PFSK-1 (cell line): ENCODE measurements around the gene DUXB.

Experiments
- POLR2AphosphoS5 ChIP-seq: IDR thresholded peaks from 2 replicates; pipeline ENCODE4 v1.6.1; 2012; ENCODE audit warnings: low read depth, mild to moderate bottlenecking, control low read depth, low read length, moderate library complexity
- SIN3A ChIP-seq: IDR thresholded peaks from 2 replicates; pipeline ENCODE4 v1.6.1; 2012; ENCODE audit warnings: mild to moderate bottlenecking, low read length, moderate library complexity, borderline replicate concordance; ENCODE audit not compliant: insufficient read depth
- TAF1 ChIP-seq: IDR thresholded peaks from 2 replicates; pipeline ENCODE4 v1.6.1; 2012; ENCODE audit warnings: low read length, control low read depth, borderline replicate concordance; ENCODE audit not compliant: insufficient read depth
- TF ChIP-seq, protein P1 (sequence below), 2 experiments: IDR thresholded peaks; 2 replicates each; pipeline versions ENCODE4 v1.6.1 to v1.8.0; 2011 to 2012; ENCODE audit warnings: low read depth in 2 of 2, low read length in 2 of 2, control low read depth in 1 of 2, inconsistent platforms in 1 of 2, mild to moderate bottlenecking in 1 of 2, moderate library complexity in 1 of 2; ENCODE audit not compliant: insufficient read depth in 1 of 2

DNA sequence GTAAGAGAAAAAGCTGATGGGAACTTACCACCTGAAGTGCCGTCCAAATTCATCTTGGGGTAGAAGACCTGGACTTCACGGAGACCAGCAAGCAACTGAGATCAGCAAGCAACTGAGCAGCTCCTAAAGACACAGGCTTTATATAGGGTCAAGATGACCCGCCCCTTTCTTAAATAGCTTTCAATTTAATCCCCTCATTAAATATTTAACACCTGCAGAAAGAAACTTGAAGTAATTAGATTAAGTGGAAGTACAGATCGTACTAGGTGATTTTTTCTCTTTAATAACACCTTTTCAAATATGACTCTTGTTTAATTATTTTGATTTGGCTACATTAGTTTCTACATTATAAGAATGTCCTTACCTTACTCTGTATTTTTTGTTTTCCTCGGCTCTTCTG is 25.1 kb upstream of the DUXB start, which contains the start of gene CPHXL:
- TF ChIP-seq POLR2AphosphoS5 (no peak), TAF1 (no peak), SIN3A (no peak)
- TF ChIP-seq, protein P1, sequence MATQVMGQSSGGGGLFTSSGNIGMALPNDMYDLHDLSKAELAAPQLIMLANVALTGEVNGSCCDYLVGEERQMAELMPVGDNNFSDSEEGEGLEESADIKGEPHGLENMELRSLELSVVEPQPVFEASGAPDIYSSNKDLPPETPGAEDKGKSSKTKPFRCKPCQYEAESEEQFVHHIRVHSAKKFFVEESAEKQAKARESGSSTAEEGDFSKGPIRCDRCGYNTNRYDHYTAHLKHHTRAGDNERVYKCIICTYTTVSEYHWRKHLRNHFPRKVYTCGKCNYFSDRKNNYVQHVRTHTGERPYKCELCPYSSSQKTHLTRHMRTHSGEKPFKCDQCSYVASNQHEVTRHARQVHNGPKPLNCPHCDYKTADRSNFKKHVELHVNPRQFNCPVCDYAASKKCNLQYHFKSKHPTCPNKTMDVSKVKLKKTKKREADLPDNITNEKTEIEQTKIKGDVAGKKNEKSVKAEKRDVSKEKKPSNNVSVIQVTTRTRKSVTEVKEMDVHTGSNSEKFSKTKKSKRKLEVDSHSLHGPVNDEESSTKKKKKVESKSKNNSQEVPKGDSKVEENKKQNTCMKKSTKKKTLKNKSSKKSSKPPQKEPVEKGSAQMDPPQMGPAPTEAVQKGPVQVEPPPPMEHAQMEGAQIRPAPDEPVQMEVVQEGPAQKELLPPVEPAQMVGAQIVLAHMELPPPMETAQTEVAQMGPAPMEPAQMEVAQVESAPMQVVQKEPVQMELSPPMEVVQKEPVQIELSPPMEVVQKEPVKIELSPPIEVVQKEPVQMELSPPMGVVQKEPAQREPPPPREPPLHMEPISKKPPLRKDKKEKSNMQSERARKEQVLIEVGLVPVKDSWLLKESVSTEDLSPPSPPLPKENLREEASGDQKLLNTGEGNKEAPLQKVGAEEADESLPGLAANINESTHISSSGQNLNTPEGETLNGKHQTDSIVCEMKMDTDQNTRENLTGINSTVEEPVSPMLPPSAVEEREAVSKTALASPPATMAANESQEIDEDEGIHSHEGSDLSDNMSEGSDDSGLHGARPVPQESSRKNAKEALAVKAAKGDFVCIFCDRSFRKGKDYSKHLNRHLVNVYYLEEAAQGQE (IDR thresholded peaks at IDR 0.05; ENCODE audit: insufficient read depth in 1 of 2, low read depth in 2 of 2, low read length in 2 of 2) = no peak
